Activated CD4-positive, alpha-beta T cell treated with anti-CD3 and anti-CD28 coated beads, Interleukin-2, amount 10 ng/mL, durations not matched to agents 24 days and 14 days (primary cell): ENCODE results near the gene PRELID2. TPM values are rescaled to one million over a fixed set of nuclear protein-coding genes. Genes with fewer than 3 reads are reported as not detected.

Source experiments
- DNase-seq: peaks from one replicate; pipeline ENCODE4 v3.0.0; 2022
- H3K27ac Mint-ChIP-seq: one replicate; pipeline ENCODE4 v1.8.0; 2022; ENCODE audit warnings: mild to moderate bottlenecking, mixed read lengths
- H3K27me3 Mint-ChIP-seq: one replicate; pipeline ENCODE4 v1.8.0; 2022; ENCODE audit warnings: mixed read lengths
- H3K36me3 Mint-ChIP-seq: one replicate; pipeline ENCODE4 v1.8.0; 2022; ENCODE audit warnings: low read depth, mild to moderate bottlenecking, mixed read lengths
- H3K4me1 Mint-ChIP-seq: one replicate; pipeline ENCODE4 v1.8.0; 2021; ENCODE audit warnings: mixed read lengths
- H3K4me3 Mint-ChIP-seq: one replicate; pipeline ENCODE4 v1.8.0; 2022; ENCODE audit warnings: mild to moderate bottlenecking, moderate library complexity, mixed read lengths
- H3K9me3 Mint-ChIP-seq: one replicate; pipeline ENCODE4 v1.8.0; 2021; ENCODE audit warnings: mixed read lengths
- intact Hi-C: fragments of 100-400 bp; cut with micrococcal nuclease; formaldehyde crosslinking; loops from one replicate; pipeline ENCODE4 v1.15.1; 2023
- total RNA-seq: library from RNA; stranded (reverse); gene quantifications from 2 replicates; pipeline ENCODE4 v1.2.3, GENCODE V29; 2022

Gene PRELID2
- total RNA-seq, 1 donor from 2014 or later = 3.6 TPM

GRCh38 chr5:145829708-145830361, 5.3 kb downstream of the PRELID2 start:
- intact Hi-C loops = loop anchor here (5.0 kb wide), 1 partner anchor 217 kb away; no protein-coding TSS in a partner anchor
- H3K4me1 Mint-ChIP-seq = peaks cover 7% of the 10 kb centered on the region

GRCh38 chr5:145826895-145827674, 8.1 kb downstream of the PRELID2 start:
- H3K4me1 Mint-ChIP-seq = peaks cover 7% of the 10 kb centered on the region
- H3K4me3 Mint-ChIP-seq = no peak overlapping the region
- intact Hi-C loops = no loop called here
- DNase-seq = no peak
- H3K27ac Mint-ChIP-seq = no peak overlapping the region
- H3K27me3 Mint-ChIP-seq = no peaks in the 10 kb centered on the region
- no peaks in the 10 kb centered on the region for H3K9me3 Mint-ChIP-seq
- H3K36me3 Mint-ChIP-seq = no peaks in the 10 kb centered on the region

More at GRCh38 chr5:145829708-145830361, 5.3 kb downstream of the PRELID2 start:
- no peaks in the 10 kb centered on the region for H3K36me3 Mint-ChIP-seq
- H3K9me3 Mint-ChIP-seq = no peaks in the 10 kb centered on the region
- H3K27me3 Mint-ChIP-seq = peaks cover 9% of the 10 kb centered on the region
- H3K27ac Mint-ChIP-seq = no peak overlapping the region
- DNase-seq = no peak
- no peak overlapping the region for H3K4me3 Mint-ChIP-seq

GRCh38 chr5:145825751-145826180, 9.4 kb downstream of the PRELID2 start:
- H3K4me3 Mint-ChIP-seq = no peak overlapping the region
- H3K4me1 Mint-ChIP-seq = peaks cover 7% of the 10 kb centered on the region
- intact Hi-C loops = loop anchor here (1.0 kb wide), 2 partner anchors 128 to 144 kb away; no protein-coding TSS in a partner anchor
- no peaks in the 10 kb centered on the region for H3K36me3 Mint-ChIP-seq
- peak; percentile 65 for DNase-seq
- no peaks in the 10 kb centered on the region for H3K27me3 Mint-ChIP-seq
- H3K9me3 Mint-ChIP-seq = no peaks in the 10 kb centered on the region
- H3K27ac Mint-ChIP-seq = no peak overlapping the region

- Mint-ChIP-seq H3K27me3 (no peaks in the 10 kb centered on the region), H3K27ac (no peak overlapping the region), H3K4me3 (no peak overlapping the region), H3K4me1 (peaks cover 2% of the 10 kb centered on the region), H3K36me3 (no peaks in the 10 kb centered on the region), H3K9me3 (no peaks in the 10 kb centered on the region)
- intact Hi-C loops = no loop called here
- DNase-seq = no peak
Measured at GRCh38 chr5:145824040-145824439, 11.1 kb downstream of the PRELID2 start.

- Mint-ChIP-seq H3K27me3 (no peaks in the 10 kb centered on the region), H3K4me1 (no peaks in the 10 kb centered on the region), H3K27ac (no peak overlapping the region), H3K36me3 (no peaks in the 10 kb centered on the region), H3K9me3 (no peaks in the 10 kb centered on the region), H3K4me3 (no peak overlapping the region)
- no peak for DNase-seq
- intact Hi-C loops = no loop called here
Measured at GRCh38 chr5:145818604-145819003, 16.5 kb downstream of the PRELID2 start.

- H3K27ac Mint-ChIP-seq = no peak overlapping the region
- no peaks in the 10 kb centered on the region for H3K27me3 Mint-ChIP-seq
- DNase-seq = no peak
- H3K9me3 Mint-ChIP-seq = no peaks in the 10 kb centered on the region
- intact Hi-C loops = no loop called here
- H3K4me3 Mint-ChIP-seq = no peak overlapping the region
- H3K36me3 Mint-ChIP-seq = no peaks in the 10 kb centered on the region
- no peaks in the 10 kb centered on the region for H3K4me1 Mint-ChIP-seq
Measured at GRCh38 chr5:145812877-145813276, 22.3 kb downstream of the PRELID2 start.

- intact Hi-C loops = no loop called here
- H3K4me1 Mint-ChIP-seq = no peaks in the 10 kb centered on the region
- no peak overlapping the region for H3K27ac Mint-ChIP-seq
- no peak overlapping the region for H3K4me3 Mint-ChIP-seq
- H3K27me3 Mint-ChIP-seq = no peaks in the 10 kb centered on the region
- no peak for DNase-seq
- no peaks in the 10 kb centered on the region for H3K9me3 Mint-ChIP-seq
- no peaks in the 10 kb centered on the region for H3K36me3 Mint-ChIP-seq
Measured at GRCh38 chr5:145811834-145812625, 23.1 kb downstream of the PRELID2 start.

- Mint-ChIP-seq H3K4me3 (no peak overlapping the region), H3K9me3 (no peaks in the 10 kb centered on the region), H3K4me1 (no peaks in the 10 kb centered on the region), H3K27ac (no peak overlapping the region), H3K27me3 (no peaks in the 10 kb centered on the region), H3K36me3 (no peaks in the 10 kb centered on the region)
- DNase-seq = no peak
- intact Hi-C loops = no loop called here
Measured at GRCh38 chr5:145806923-145807322, 28.2 kb downstream of the PRELID2 start.

- Mint-ChIP-seq H3K4me1 (no peaks in the 10 kb centered on the region), H3K36me3 (no peaks in the 10 kb centered on the region), H3K27ac (no peak overlapping the region), H3K4me3 (no peak overlapping the region), H3K9me3 (no peaks in the 10 kb centered on the region), H3K27me3 (no peaks in the 10 kb centered on the region)
- intact Hi-C loops = no loop called here
- no peak for DNase-seq
Measured at GRCh38 chr5:145805819-145806218, 29.3 kb downstream of the PRELID2 start.

- Mint-ChIP-seq H3K27me3 (no peaks in the 10 kb centered on the region), H3K36me3 (no peaks in the 10 kb centered on the region), H3K4me3 (no peak overlapping the region), H3K27ac (no peak overlapping the region), H3K4me1 (no peaks in the 10 kb centered on the region), H3K9me3 (no peaks in the 10 kb centered on the region)
- no peak for DNase-seq
- intact Hi-C loops = no loop called here
Measured at GRCh38 chr5:145804701-145805100, 30.4 kb downstream of the PRELID2 start.

- intact Hi-C loops = no loop called here
Measured at GRCh38 chr5:145803112-145804004, 31.8 kb downstream of the PRELID2 start.

GRCh38 chr5:145801195-145801594, 33.9 kb downstream of the PRELID2 start:
- Mint-ChIP-seq H3K27me3 (no peaks in the 10 kb centered on the region), H3K27ac (no peak overlapping the region), H3K4me1 (peaks cover 5% of the 10 kb centered on the region), H3K4me3 (no peak overlapping the region), H3K36me3 (no peaks in the 10 kb centered on the region), H3K9me3 (peaks cover 3% of the 10 kb centered on the region)
- intact Hi-C loops = no loop called here
- DNase-seq = no peak

More at GRCh38 chr5:145803112-145804004, 31.8 kb downstream of the PRELID2 start:
- DNase-seq = no peak
- H3K9me3 Mint-ChIP-seq = no peaks in the 10 kb centered on the region
- no peaks in the 10 kb centered on the region for H3K27me3 Mint-ChIP-seq
- H3K4me3 Mint-ChIP-seq = no peak overlapping the region
- no peak overlapping the region for H3K27ac Mint-ChIP-seq
- no peaks in the 10 kb centered on the region for H3K36me3 Mint-ChIP-seq
- H3K4me1 Mint-ChIP-seq = no peaks in the 10 kb centered on the region

GRCh38 chr5:145800181-145800580, 35.0 kb downstream of the PRELID2 start:
- Mint-ChIP-seq H3K36me3 (no peaks in the 10 kb centered on the region), H3K4me1 (peaks cover 5% of the 10 kb centered on the region), H3K27me3 (no peaks in the 10 kb centered on the region), H3K27ac (no peak overlapping the region), H3K9me3 (peaks cover 3% of the 10 kb centered on the region), H3K4me3 (no peak overlapping the region)
- intact Hi-C loops = no loop called here
- peak; percentile 4 for DNase-seq
